Endothelial cell of hepatic sinusoid (primary cell): ENCODE measurements around the gene GOLT1A.

ENCODE experiments used
- in situ Hi-C: cut with HindIII; loops from 2 replicates; pipeline ENCODE4 v1.10.0; 2017; ENCODE audit warnings: low sequenced_read_pairs

Gene GOLT1A

GRCh38 chr1:204162494-204163074 lies 51.2 kb downstream of the GOLT1A start:
- in situ Hi-C loops: loop anchor here (5.0 kb wide), 1 partner anchor 55 kb away; no protein-coding TSS in a partner anchor

GRCh38 chr1:204161609-204162493 lies 51.9 kb downstream of the GOLT1A start:
- in situ Hi-C loops: loop anchor here (5.0 kb wide), 1 partner anchor 55 kb away; no protein-coding TSS in a partner anchor

- in situ Hi-C loops: loop anchor here (5.0 kb wide), 1 partner anchor 204 kb away; no protein-coding TSS in a partner anchor
Observed at GRCh38 chr1:204157962-204158361, 55.8 kb downstream of the GOLT1A start.

GRCh38 chr1:204155881-204156280 lies 57.9 kb downstream of the GOLT1A start:
- in situ Hi-C loops: loop anchor here (5.0 kb wide), 1 partner anchor 206 kb away; no protein-coding TSS in a partner anchor

GRCh38 chr1:204154568-204155255 lies 59.1 kb downstream of the GOLT1A start:
- in situ Hi-C loops: loop anchor here (5.0 kb wide), 1 partner anchor 208 kb away; no protein-coding TSS in a partner anchor

GRCh38 chr1:204153667-204154066 lies 60.1 kb downstream of the GOLT1A start:
- in situ Hi-C loops: no loop called here

- in situ Hi-C loops: no loop called here
Observed at GRCh38 chr1:204152310-204153044, 61.3 kb downstream of the GOLT1A start.

GRCh38 chr1:204151552-204152309 lies 62.1 kb downstream of the GOLT1A start, which contains the start of gene ETNK2:
ETNK2 (minus strand) TSS chr1:204152044; CDS start chr1:204151852, 192 bp downstream.
- in situ Hi-C loops: no loop called here

GRCh38 chr1:204150702-204151551 lies 62.9 kb downstream of the GOLT1A start:
- in situ Hi-C loops: no loop called here

GRCh38 chr1:204149635-204150565 lies 63.9 kb downstream of the GOLT1A start:
- in situ Hi-C loops: no loop called here

GRCh38 chr1:204149107-204149506 lies 64.7 kb downstream of the GOLT1A start:
- in situ Hi-C loops: no loop called here
